Adipocyte (in vitro differentiated cells): ENCODE measurements around the gene NLN.
"Not testable (repeated sequence)": the region's sequence is repeated elsewhere in the genome, so short reads cannot be mapped to it uniquely, and the experiment has no call there.

Experiments used
- DNase-seq: peaks from one replicate; pipeline ENCODE4 v3.0.0-alpha.2; 2015; ENCODE audit warnings: low read depth
- H3K27me3 ChIP-seq: replicated peaks from 2 replicates; pipeline ENCODE4 v1.7.0; 2013; ENCODE audit warnings: mild to moderate bottlenecking, low read length, moderate library complexity; ENCODE audit not compliant: control insufficient read depth, insufficient read depth
- H3K36me3 ChIP-seq: 2 replicates; pipeline ENCODE4 v1.7.0; 2013; ENCODE audit warnings: low read length, mild to moderate bottlenecking, moderate library complexity; ENCODE audit not compliant: control insufficient read depth, insufficient read depth, severe bottlenecking
- H3K4me1 ChIP-seq: 2 replicates; pipeline ENCODE4 v1.7.0; 2013; ENCODE audit warnings: mild to moderate bottlenecking, low read length, moderate library complexity; ENCODE audit not compliant: control insufficient read depth, insufficient read depth
- H3K4me3 ChIP-seq: 2 replicates; pipeline ENCODE4 v1.7.0; 2013; ENCODE audit warnings: mild to moderate bottlenecking, low read length, moderate library complexity
- H3K9ac ChIP-seq: 2 replicates; pipeline ENCODE4 v1.7.0; 2013; ENCODE audit warnings: mild to moderate bottlenecking, low read length, moderate library complexity
- H3K9me3 ChIP-seq: 2 replicates; pipeline ENCODE4 v1.7.0; 2013; ENCODE audit warnings: mild to moderate bottlenecking, low read length, moderate library complexity; ENCODE audit not compliant: control insufficient read depth

NLN gene

GRCh38 chr5:65758546-65759144, 36.6 kb downstream of the NLN start:
- Histone ChIP-seq H3K36me3 (peaks cover 20% of the 10 kb centered on the region), H3K4me3 (no peak overlapping the region), H3K27me3 (no peaks in the 10 kb centered on the region), H3K9ac (no peak overlapping the region), H3K9me3 (no peaks in the 10 kb centered on the region), H3K4me1 (no peaks in the 10 kb centered on the region)
- DNase-seq: no peak

DNA sequence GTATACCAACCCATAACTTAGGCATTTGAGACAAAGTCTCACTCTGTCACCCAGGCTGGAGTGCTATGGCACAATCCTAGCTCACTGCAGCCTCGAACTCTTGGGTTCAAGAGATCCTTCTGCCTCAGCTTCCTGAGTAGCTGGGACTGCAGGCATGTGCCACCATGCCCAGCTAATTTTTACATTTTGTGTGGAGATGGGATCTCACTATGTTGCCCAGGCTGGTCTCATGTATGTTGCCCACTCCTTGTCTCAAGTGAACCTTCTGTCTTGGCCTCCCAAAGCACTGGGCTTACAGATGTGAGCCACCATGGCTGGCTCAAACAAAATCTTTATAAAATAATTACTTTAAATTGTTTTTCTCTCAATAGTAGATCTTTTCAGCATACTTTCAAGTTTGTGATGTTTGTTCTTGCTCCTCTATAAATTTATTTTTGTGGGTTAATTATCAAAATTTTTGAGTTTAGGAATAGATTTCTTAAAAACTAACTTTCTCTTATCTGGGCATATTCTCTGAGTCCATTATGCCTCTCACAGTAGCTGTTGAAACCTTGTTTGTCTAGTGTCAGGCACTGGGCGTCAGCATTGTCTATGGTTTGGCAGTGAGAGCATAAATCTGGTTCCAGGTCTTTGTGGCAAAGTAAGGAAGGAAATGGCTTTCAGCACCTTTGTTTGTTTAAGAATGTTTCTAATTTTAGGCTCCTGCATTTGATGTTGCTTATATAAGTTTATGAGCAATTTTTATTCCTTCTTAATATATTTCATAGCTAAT, 38.7 kb downstream of the NLN start:
- no peak overlapping the region for H3K9ac ChIP-seq
- H3K36me3 ChIP-seq: peaks cover 20% of the 10 kb centered on the region
- H3K27me3 ChIP-seq: no peaks in the 10 kb centered on the region
- no peak for DNase-seq
- H3K9me3 ChIP-seq: no peaks in the 10 kb centered on the region
- H3K4me1 ChIP-seq: no peaks in the 10 kb centered on the region
- no peak overlapping the region for H3K4me3 ChIP-seq

- Histone ChIP-seq H3K9ac (no peak overlapping the region), H3K27me3 (no peaks in the 10 kb centered on the region), H3K4me3 (no peak overlapping the region), H3K4me1 (no peaks in the 10 kb centered on the region), H3K36me3 (peaks cover 28% of the 10 kb centered on the region), H3K9me3 (no peaks in the 10 kb centered on the region)
- DNase-seq: no peak
These were observed 40.2 kb downstream of the NLN start for GRCh38 chr5:65762234-65762633.

GRCh38 chr5:65765582-65765981, 43.6 kb downstream of the NLN start:
- no peak for DNase-seq
- Histone ChIP-seq H3K4me1 (peaks cover 10% of the 10 kb centered on the region), H3K9me3 (no peaks in the 10 kb centered on the region), H3K36me3 (peaks cover 8% of the 10 kb centered on the region), H3K27me3 (no peaks in the 10 kb centered on the region), H3K4me3 (no peak overlapping the region), H3K9ac (no peak overlapping the region)

DNA sequence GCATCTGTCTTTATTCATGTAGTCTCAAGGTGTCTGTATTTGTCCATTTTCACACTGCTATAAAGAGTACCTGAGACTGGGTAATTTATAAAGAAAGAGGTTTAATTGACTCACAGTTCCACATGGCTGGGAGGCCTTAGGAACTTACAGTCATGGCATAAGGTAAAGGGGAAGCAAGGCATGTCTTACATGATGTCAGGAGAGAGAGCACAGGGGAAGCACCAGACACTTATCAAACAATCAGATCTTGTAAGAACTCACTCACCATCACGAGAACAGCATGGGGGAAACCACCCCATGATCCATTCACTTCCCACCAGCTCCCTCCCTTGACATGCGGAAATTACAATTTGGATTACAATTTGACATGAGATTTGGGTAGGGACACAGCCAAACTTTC, 44.2 kb downstream of the NLN start:
- DNase-seq: no peak
- no peak overlapping the region for H3K9ac ChIP-seq
- peaks cover 10% of the 10 kb centered on the region for H3K4me1 ChIP-seq
- H3K36me3 ChIP-seq: peaks cover 8% of the 10 kb centered on the region
- no peaks in the 10 kb centered on the region for H3K9me3 ChIP-seq
- no peak overlapping the region for H3K4me3 ChIP-seq
- no peaks in the 10 kb centered on the region for H3K27me3 ChIP-seq

DNA sequence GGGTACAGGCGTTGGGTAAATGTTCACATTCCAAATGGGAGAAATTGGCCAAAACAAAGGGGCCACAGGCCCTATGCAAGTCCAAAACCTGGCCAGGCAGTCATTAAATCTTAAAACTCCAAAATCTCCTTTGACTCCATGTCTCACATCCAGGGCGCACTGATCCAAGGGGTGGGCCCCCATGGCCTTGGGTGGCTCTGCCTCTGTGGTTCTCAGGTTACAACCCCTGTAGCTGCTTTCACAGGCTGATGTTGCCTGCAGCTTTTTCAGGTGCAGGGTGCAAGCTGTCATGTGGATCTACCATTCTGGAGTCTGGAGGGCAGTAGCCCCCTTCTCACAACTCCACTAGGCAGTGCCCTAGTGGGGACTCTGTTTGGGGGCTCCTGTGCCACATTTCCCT, 44.8 kb downstream of the NLN start:
- Histone ChIP-seq H3K4me1 (peaks cover 10% of the 10 kb centered on the region), H3K4me3 (no peak overlapping the region), H3K9me3 (no peaks in the 10 kb centered on the region), H3K36me3 (peaks cover 8% of the 10 kb centered on the region), H3K27me3 (no peaks in the 10 kb centered on the region), H3K9ac (no peak overlapping the region)
- DNase-seq: no peak

- Histone ChIP-seq H3K4me1 (peaks cover 10% of the 10 kb centered on the region), H3K27me3 (no peaks in the 10 kb centered on the region), H3K9ac (no peak overlapping the region), H3K36me3 (peaks cover 8% of the 10 kb centered on the region), H3K9me3 (no peaks in the 10 kb centered on the region), H3K4me3 (no peak overlapping the region)
- DNase-seq: no peak
These were observed 45.6 kb downstream of the NLN start for GRCh38 chr5:65767565-65767964.

GRCh38 chr5:65768723-65769346, 46.8 kb downstream of the NLN start:
- DNase-seq: no peak
- H3K27me3 ChIP-seq: no peaks in the 10 kb centered on the region
- no peaks in the 10 kb centered on the region for H3K9me3 ChIP-seq
- H3K4me3 ChIP-seq: no peak overlapping the region
- H3K9ac ChIP-seq: no peak overlapping the region
- peaks cover 8% of the 10 kb centered on the region for H3K36me3 ChIP-seq
- H3K4me1 ChIP-seq: peaks cover 11% of the 10 kb centered on the region

DNA sequence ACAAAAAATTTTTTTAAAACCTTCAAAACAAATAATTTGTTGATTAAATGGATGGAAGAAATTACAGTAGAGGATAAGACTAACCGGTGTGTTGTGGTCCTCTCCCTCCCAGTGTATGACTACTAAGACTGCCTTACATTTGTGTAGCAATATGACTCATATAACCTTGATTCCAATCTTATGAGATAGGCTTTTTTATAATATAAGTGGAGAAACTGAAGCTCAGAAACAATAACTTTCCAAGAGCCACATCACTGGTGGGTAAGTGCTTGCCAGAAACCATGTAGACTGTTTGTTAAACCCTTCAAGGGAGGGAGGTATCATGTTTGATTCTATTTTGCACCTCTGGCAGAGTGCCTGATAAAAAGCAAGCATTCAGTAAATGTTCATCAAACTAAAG, 47.5 kb downstream of the NLN start:
- H3K4me3 ChIP-seq: peak overlapping the region; percentile 11
- peak overlapping the region; percentile 26 for H3K9ac ChIP-seq
- H3K4me1 ChIP-seq: peaks cover 16% of the 10 kb centered on the region
- DNase-seq: peak; percentile 83
- no peaks in the 10 kb centered on the region for H3K27me3 ChIP-seq
- peaks cover 8% of the 10 kb centered on the region for H3K36me3 ChIP-seq
- H3K9me3 ChIP-seq: no peaks in the 10 kb centered on the region

- no peak for DNase-seq
- no peaks in the 10 kb centered on the region for H3K9me3 ChIP-seq
- no peaks in the 10 kb centered on the region for H3K27me3 ChIP-seq
- H3K4me3 ChIP-seq: no peak overlapping the region
- H3K9ac ChIP-seq: no peak overlapping the region
- H3K36me3 ChIP-seq: peaks cover 4% of the 10 kb centered on the region
- H3K4me1 ChIP-seq: peaks cover 22% of the 10 kb centered on the region
These were observed 49.3 kb downstream of the NLN start for GRCh38 chr5:65771266-65771665.

DNA sequence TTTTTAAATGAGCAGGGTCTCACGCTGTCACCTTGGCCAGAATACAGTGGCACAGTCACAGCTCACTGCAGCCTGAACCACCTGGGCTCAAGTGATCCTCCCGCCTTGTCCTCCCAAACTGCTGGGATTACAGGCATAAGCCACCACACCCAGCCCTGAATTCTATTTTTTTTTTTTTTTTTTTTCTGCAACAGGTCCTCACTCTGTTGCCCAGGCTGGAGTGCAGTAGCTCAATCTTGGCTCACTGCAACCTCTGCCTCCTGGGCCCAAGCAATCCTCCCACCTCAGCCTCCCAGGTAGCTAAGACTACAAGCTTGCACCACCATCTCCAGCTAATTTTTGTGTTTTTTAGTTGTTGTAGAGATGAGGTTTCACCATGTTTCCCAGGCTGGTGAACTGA, 51.0 kb downstream of the NLN start:
- not testable (repeated sequence) for H3K9ac ChIP-seq, H3K4me3 ChIP-seq, H3K27me3 ChIP-seq, H3K9me3 ChIP-seq, H3K36me3 ChIP-seq, DNase-seq
- H3K4me1 ChIP-seq: peaks cover 33% of the 10 kb centered on the region
